ENCODE results near the gene CIROP.

GRCh38 chr14:23074906-23075305, 29.9 kb downstream of the CIROP start:
- TF ChIP-seq ZFX (IDR thresholded peaks at IDR 0.05) (no peak), CTCF (conservative IDR thresholded peaks at IDR 0.05) (no peak)
